NB4 (cell line): ENCODE data around the gene SLC7A5.

ENCODE experiments used
- MAX ChIP-seq: IDR thresholded peaks from 2 replicates; pipeline ENCODE4 v1.6.1; 2011; ENCODE audit warnings: low read depth, low read length
- POLR2A ChIP-seq: IDR thresholded peaks from 2 replicates; pipeline ENCODE4 v1.6.1; 2011; ENCODE audit warnings: mild to moderate bottlenecking; ENCODE audit not compliant: insufficient read length; ENCODE audit errors: extremely low read depth
- TF ChIP-seq, protein P1 (sequence below): IDR thresholded peaks from one replicate; pipeline ENCODE4 v1.5.1; 2012; ENCODE audit warnings: low read depth, low read length

GRCh38 chr16:87847467-87847784, 21.9 kb downstream of the SLC7A5 start:
- TF ChIP-seq, protein P1, sequence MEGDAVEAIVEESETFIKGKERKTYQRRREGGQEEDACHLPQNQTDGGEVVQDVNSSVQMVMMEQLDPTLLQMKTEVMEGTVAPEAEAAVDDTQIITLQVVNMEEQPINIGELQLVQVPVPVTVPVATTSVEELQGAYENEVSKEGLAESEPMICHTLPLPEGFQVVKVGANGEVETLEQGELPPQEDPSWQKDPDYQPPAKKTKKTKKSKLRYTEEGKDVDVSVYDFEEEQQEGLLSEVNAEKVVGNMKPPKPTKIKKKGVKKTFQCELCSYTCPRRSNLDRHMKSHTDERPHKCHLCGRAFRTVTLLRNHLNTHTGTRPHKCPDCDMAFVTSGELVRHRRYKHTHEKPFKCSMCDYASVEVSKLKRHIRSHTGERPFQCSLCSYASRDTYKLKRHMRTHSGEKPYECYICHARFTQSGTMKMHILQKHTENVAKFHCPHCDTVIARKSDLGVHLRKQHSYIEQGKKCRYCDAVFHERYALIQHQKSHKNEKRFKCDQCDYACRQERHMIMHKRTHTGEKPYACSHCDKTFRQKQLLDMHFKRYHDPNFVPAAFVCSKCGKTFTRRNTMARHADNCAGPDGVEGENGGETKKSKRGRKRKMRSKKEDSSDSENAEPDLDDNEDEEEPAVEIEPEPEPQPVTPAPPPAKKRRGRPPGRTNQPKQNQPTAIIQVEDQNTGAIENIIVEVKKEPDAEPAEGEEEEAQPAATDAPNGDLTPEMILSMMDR: no peak
- TF ChIP-seq POLR2A (no peak), MAX (no peak)
